ENCODE measurements around the gene ZNF785. TPM values are rescaled to one million over a fixed set of nuclear protein-coding genes. Genes with fewer than 3 reads are reported as not detected.

Gene ZNF785
- total and polyA plus RNA-seq, 2 of the 13 experiments (the other 11 are each of a cell fraction or from before 2014, with no cell fraction given) = 0.01 TPM; not detected in 1

DNA sequence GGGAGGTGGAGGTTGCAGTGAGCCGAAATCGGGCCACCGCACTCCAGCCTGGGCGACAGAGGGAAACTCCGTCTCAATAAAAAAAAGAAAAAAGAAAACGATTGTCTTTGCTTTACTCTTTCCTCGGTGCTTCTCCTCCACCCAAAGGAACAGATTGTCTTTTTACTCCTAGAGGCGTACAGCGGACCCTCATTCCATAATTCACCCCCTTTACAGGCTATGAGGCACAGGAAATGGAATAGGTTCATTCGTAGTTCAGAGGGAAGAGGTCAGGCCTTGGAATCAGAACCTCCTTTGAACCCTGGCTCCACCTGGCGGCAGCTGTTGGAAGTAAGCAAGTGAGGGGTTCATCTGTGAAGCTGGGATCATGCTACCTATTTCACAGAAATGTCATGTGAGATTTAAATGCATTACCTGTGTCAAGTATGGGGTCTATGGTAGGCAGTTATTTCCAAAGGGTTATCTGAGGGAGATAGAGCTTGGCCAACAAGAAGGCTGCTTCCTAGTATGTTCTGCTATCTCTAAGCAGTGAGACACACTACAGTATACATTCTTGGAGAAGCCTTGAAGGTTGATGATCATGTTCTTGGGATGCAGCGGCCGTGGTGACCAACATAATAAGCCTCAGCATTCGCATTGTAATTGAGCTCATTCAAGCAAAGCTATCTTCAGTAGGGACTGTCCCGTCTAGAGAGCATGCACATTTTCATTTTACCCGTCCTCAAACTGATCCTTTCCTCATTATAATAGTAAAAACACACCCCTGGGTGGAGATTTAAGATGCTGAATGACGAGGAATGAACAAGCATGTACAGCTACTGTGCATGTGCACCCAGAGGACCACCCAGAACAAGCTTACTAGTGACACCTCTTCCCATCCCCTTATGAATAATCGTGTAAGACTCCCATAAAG, 43.4 kb upstream of the ZNF785 start (continued):
- TF ChIP-seq TGIF2 (CRISPR knock-in tag; IDR thresholded peaks at IDR 0.05) (0 out of 2 replicates have a peak, but pooled peaks have one; percentile 46), ZMYM3 (CRISPR knock-in tag; IDR thresholded peaks at IDR 0.05) (peak; percentile 41; the same call in 1 of the 2 replicates), HMG20B (CRISPR knock-in tag; conservative IDR thresholded peaks at IDR 0.05) (no peak), HOXA9 (CRISPR knock-in tag; IDR thresholded peaks at IDR 0.05; ENCODE audit: borderline replicate concordance) (no peak), GLI4 (CRISPR knock-in tag; IDR thresholded peaks at IDR 0.05; ENCODE audit: borderline replicate concordance) (no peak), FOXJ3 (CRISPR knock-in tag; IDR thresholded peaks at IDR 0.05; ENCODE audit: borderline replicate concordance) (no peak), ZC3H4 (CRISPR knock-in tag; IDR thresholded peaks at IDR 0.05; ENCODE audit: borderline replicate concordance) (no peak), XRCC5 (optimal IDR thresholded peaks at IDR 0.05; ENCODE audit: low read length) (peak; percentile 88), ISX (CRISPR knock-in tag; conservative IDR thresholded peaks at IDR 0.05) (no peak), ZNF20 (CRISPR knock-in tag; IDR thresholded peaks at IDR 0.05) (no peak), ATRX (CRISPR knock-in tag; IDR thresholded peaks at IDR 0.05; ENCODE audit: borderline replicate concordance) (no peak), KMT2B (CRISPR knock-in tag; IDR thresholded peaks at IDR 0.05) (no peak), ZBTB38 (CRISPR knock-in tag; IDR thresholded peaks at IDR 0.05) (peak; percentile 86), NFIB (CRISPR knock-in tag; IDR thresholded peaks at IDR 0.05; ENCODE audit: borderline replicate concordance) (no peak), ZNF205 (CRISPR knock-in tag; IDR thresholded peaks at IDR 0.05) (no peak; the same call in 1 of the 2 replicates), ZNF773 (CRISPR knock-in tag; IDR thresholded peaks at IDR 0.05; ENCODE audit: borderline replicate concordance) (no peak), HCFC1 (IDR thresholded peaks at IDR 0.05; ENCODE audit: low read depth, low read length) (no peak), YEATS2 (CRISPR knock-in tag; IDR thresholded peaks at IDR 0.05; ENCODE audit: borderline replicate concordance) (peak; percentile 43; the same call in 1 of the 2 replicates), HNRNPK (IDR thresholded peaks at IDR 0.05; ENCODE audit: low read depth, low read length, poor library complexity, severe bottlenecking) (no peak), ZNF788 (CRISPR knock-in tag; IDR thresholded peaks at IDR 0.05; ENCODE audit: borderline replicate concordance) (no peak), ZNF749 (CRISPR knock-in tag; IDR thresholded peaks at IDR 0.05; ENCODE audit: borderline replicate concordance) (no peak)
- TF ChIP-seq, protein P1, sequence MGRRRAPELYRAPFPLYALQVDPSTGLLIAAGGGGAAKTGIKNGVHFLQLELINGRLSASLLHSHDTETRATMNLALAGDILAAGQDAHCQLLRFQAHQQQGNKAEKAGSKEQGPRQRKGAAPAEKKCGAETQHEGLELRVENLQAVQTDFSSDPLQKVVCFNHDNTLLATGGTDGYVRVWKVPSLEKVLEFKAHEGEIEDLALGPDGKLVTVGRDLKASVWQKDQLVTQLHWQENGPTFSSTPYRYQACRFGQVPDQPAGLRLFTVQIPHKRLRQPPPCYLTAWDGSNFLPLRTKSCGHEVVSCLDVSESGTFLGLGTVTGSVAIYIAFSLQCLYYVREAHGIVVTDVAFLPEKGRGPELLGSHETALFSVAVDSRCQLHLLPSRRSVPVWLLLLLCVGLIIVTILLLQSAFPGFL (CRISPR knock-in tag; IDR thresholded peaks at IDR 0.05) = no peak
- TF ChIP-seq, protein P2, sequence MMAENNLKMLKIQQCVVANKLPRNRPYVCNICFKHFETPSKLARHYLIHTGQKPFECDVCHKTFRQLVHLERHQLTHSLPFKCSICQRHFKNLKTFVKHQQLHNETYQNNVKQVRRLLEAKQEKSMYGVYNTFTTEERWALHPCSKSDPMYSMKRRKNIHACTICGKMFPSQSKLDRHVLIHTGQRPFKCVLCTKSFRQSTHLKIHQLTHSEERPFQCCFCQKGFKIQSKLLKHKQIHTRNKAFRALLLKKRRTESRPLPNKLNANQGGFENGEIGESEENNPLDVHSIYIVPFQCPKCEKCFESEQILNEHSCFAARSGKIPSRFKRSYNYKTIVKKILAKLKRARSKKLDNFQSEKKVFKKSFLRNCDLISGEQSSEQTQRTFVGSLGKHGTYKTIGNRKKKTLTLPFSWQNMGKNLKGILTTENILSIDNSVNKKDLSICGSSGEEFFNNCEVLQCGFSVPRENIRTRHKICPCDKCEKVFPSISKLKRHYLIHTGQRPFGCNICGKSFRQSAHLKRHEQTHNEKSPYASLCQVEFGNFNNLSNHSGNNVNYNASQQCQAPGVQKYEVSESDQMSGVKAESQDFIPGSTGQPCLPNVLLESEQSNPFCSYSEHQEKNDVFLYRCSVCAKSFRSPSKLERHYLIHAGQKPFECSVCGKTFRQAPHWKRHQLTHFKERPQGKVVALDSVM (CRISPR knock-in tag; IDR thresholded peaks at IDR 0.05) = 0 out of 2 replicates have a peak, but pooled peaks have one; percentile 22
- TF ChIP-seq, protein P3, sequence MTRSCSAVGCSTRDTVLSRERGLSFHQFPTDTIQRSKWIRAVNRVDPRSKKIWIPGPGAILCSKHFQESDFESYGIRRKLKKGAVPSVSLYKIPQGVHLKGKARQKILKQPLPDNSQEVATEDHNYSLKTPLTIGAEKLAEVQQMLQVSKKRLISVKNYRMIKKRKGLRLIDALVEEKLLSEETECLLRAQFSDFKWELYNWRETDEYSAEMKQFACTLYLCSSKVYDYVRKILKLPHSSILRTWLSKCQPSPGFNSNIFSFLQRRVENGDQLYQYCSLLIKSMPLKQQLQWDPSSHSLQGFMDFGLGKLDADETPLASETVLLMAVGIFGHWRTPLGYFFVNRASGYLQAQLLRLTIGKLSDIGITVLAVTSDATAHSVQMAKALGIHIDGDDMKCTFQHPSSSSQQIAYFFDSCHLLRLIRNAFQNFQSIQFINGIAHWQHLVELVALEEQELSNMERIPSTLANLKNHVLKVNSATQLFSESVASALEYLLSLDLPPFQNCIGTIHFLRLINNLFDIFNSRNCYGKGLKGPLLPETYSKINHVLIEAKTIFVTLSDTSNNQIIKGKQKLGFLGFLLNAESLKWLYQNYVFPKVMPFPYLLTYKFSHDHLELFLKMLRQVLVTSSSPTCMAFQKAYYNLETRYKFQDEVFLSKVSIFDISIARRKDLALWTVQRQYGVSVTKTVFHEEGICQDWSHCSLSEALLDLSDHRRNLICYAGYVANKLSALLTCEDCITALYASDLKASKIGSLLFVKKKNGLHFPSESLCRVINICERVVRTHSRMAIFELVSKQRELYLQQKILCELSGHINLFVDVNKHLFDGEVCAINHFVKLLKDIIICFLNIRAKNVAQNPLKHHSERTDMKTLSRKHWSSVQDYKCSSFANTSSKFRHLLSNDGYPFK (CRISPR knock-in tag; IDR thresholded peaks at IDR 0.05; ENCODE audit: borderline replicate concordance) = no peak
